Endothelial cell of umbilical vein (primary cell): ENCODE results near the gene MACROD2. TPM values are rescaled to one million over a fixed set of nuclear protein-coding genes. Genes with fewer than 3 reads are reported as not detected.

Source experiments
- BruUV-seq: library from RNA; stranded (reverse); fragments of 400-500 nt; replicated peaks from 2 replicates; lab custom pipeline; 2021; lab: Mats Ljungman, UMichigan
- CTCF ChIA-PET: fragments of 300-600, 350-600 bp; sonication (Branson Sonifier 250); formaldehyde crosslinking; loops from one replicate; lab custom pipeline; 2021; ENCODE audit warnings: antibody characterized with exemption, inconsistent platforms; lab: Charles Lee
- POLR2A ChIA-PET: fragments of 300-600, 350-600 bp; sonication (Branson Sonifier 250); formaldehyde crosslinking; loops from one replicate; lab custom pipeline; 2021; ENCODE audit warnings: antibody characterized with exemption, inconsistent platforms; lab: Charles Lee
- DNase-seq: peaks from one replicate; pipeline ENCODE4 v3.0.0-alpha.2; 2011; ENCODE audit warnings: low read depth, low spot score
- FAIRE-seq: peaks from 2 replicates; lab custom pipeline; 2011; peaks lifted over from hg19 to GRCh38; lab: Jason Lieb, UNC
- H2AFZ ChIP-seq: 2 replicates; pipeline ENCODE4 v1.6.0; 2012; ENCODE audit warnings: low read depth, low read length, control low read depth, inconsistent platforms
- H3K27ac ChIP-seq: 2 replicates; pipeline ENCODE4 v1.5.1; 2011; ENCODE audit warnings: low read depth, mild to moderate bottlenecking, control low read depth, low read length, moderate library complexity; ENCODE audit not compliant: insufficient read depth
- H3K27me3 ChIP-seq, 2 experiments: 2 replicates each; pipeline versions ENCODE4 v1.6.0 to v1.6.1; 2011; ENCODE audit warnings: low read length in 2 of 2, mixed read lengths in 1 of 2; ENCODE audit not compliant: control insufficient read depth in 2 of 2, insufficient read depth in 2 of 2
- H3K36me3 ChIP-seq, 2 experiments: 2 replicates in 1 of 2; 3 replicates in 1 of 2; pipeline ENCODE4 v1.5.1; 2011; ENCODE audit warnings: low read length in 2 of 2, mild to moderate bottlenecking in 1 of 2, moderate library complexity in 1 of 2; ENCODE audit not compliant: control insufficient read depth in 2 of 2, insufficient read depth in 2 of 2; ENCODE audit errors: extremely low read depth in 1 of 2
- H3K4me1 ChIP-seq: 3 replicates; pipeline ENCODE4 v1.5.1; 2011; ENCODE audit warnings: mild to moderate bottlenecking, low read length; ENCODE audit not compliant: control insufficient read depth, insufficient read depth; ENCODE audit errors: extremely low read depth
- H3K4me2 ChIP-seq: 2 replicates; pipeline ENCODE4 v1.6.1; 2011; ENCODE audit warnings: low read length, control low read depth, mixed read lengths; ENCODE audit not compliant: insufficient read depth
- H3K4me3 ChIP-seq, 3 experiments: fragments of 200-600 bp in 1 of 3; sonication (generic), shearing (Covaris generic) in 1 of 3; replicated peaks in 1 of 3; 2 replicates each; pipeline ENCODE4 v1.5.1; 2011 to 2016; ENCODE audit warnings: control low read depth in 3 of 3, low read length in 3 of 3, mild to moderate bottlenecking in 2 of 3, inconsistent platforms in 1 of 3, low read depth in 1 of 3, moderate library complexity in 1 of 3; ENCODE audit not compliant: insufficient read depth in 1 of 3
- H3K79me2 ChIP-seq: 2 replicates; pipeline ENCODE4 v1.6.0; 2012; ENCODE audit warnings: low read length, inconsistent platforms; ENCODE audit not compliant: control insufficient read depth, insufficient read depth
- H3K9ac ChIP-seq: replicated peaks from 2 replicates; pipeline ENCODE3; 2011; ENCODE audit warnings: low read length, control low read depth; ENCODE audit not compliant: insufficient read depth; ENCODE audit errors: extremely low read depth
- H3K9me1 ChIP-seq: replicated peaks from 3 replicates; pipeline ENCODE4 v1.6.0; 2011; ENCODE audit warnings: mild to moderate bottlenecking, low read length; ENCODE audit not compliant: control insufficient read depth, insufficient read depth; ENCODE audit errors: extremely low read depth
- H3K9me3 ChIP-seq: replicated peaks from 2 replicates; pipeline ENCODE4 v1.5.1; 2012; ENCODE audit warnings: low read length, inconsistent platforms; ENCODE audit not compliant: control insufficient read depth, insufficient read depth
- H4K20me1 ChIP-seq: replicated peaks from 2 replicates; pipeline ENCODE3; 2011; ENCODE audit warnings: mild to moderate bottlenecking, low read length; ENCODE audit not compliant: control insufficient read depth, insufficient read depth; ENCODE audit errors: extremely low read depth
- CTCF ChIP-seq, 2 donors: IDR thresholded peaks; 1 replicate in 1 of 2; 2 replicates in 1 of 2; pipeline ENCODE4 v1.5.1; 2011; ENCODE audit warnings: low read length in 2 of 2, mild to moderate bottlenecking in 2 of 2, moderate library complexity in 2 of 2, control low read depth in 1 of 2, inconsistent platforms in 1 of 2, low read depth in 1 of 2; ENCODE audit not compliant: insufficient read depth in 1 of 2; ENCODE audit errors: extremely low read depth in 1 of 2
- EZH2 ChIP-seq: IDR thresholded peaks from 2 replicates; pipeline ENCODE4 v1.6.1; 2012; ENCODE audit warnings: borderline replicate concordance, low read depth, mild to moderate bottlenecking, moderate library complexity, low read length, inconsistent platforms; ENCODE audit not compliant: severe bottlenecking
- FOS ChIP-seq: IDR thresholded peaks from 2 replicates; pipeline ENCODE4 v1.6.1; 2011; ENCODE audit warnings: mild to moderate bottlenecking, low read length, moderate library complexity, borderline replicate concordance; ENCODE audit not compliant: insufficient read depth
- GATA2 ChIP-seq: IDR thresholded peaks from 2 replicates; pipeline ENCODE4 v1.7.0; 2011; ENCODE audit warnings: low read depth, mild to moderate bottlenecking, moderate library complexity, mixed read lengths, low read length; ENCODE audit not compliant: insufficient read length, insufficient read depth
- JUN ChIP-seq: IDR thresholded peaks from 2 replicates; pipeline ENCODE4 v1.6.1; 2011; ENCODE audit warnings: borderline replicate concordance, low read depth; ENCODE audit not compliant: insufficient read length, insufficient read depth
- MAX ChIP-seq: IDR thresholded peaks from 2 replicates; pipeline ENCODE4 v1.6.1; 2011; ENCODE audit not compliant: insufficient read depth, insufficient read length
- MYC ChIP-seq: IDR thresholded peaks from one replicate; pipeline ENCODE4 v1.6.1; 2011; ENCODE audit warnings: mild to moderate bottlenecking, low read depth, low read length
- POLR2A ChIP-seq: IDR thresholded peaks from 2 replicates; pipeline ENCODE4 v1.6.1; 2012; ENCODE audit warnings: low read depth, mild to moderate bottlenecking, control low read depth, low read length
- dilution Hi-C: fragments of 300-500 bp; cut with MboI; formaldehyde crosslinking; loops from one replicate; pipeline ENCODE4 v1.15.0; 2019; ENCODE audit warnings: low sequenced_read_pairs; ENCODE audit not compliant: extremely low pct_ligation_motif_present
- intact Hi-C: fragments of 100-400 bp; cut with micrococcal nuclease; formaldehyde crosslinking; loops from one replicate; pipeline ENCODE4 v1.10.0; 2022
- polyA plus RNA-seq, 4 experiments: library from polyadenylated mRNA; depleted of rRNA in 3 of 4; stranded (reverse) in 3 of 4; unstranded in 1 of 4; fragments of >200 nt; gene quantifications; 2 replicates each; pipeline versions ENCODE4 v1.2.1 to v1.2.3, GENCODE V29; 2011 to 2012; ENCODE audit warnings: missing spikeins in 1 of 4
- total RNA-seq: library from RNA; stranded (reverse); gene quantifications from 2 replicates; pipeline ENCODE4 v1.2.3, GENCODE V29; 2021

MACROD2 gene
- total and polyA plus RNA-seq, 2 donors (not counting 3 experiments of a cell fraction or from before 2014, with no cell fraction given): 0.11 to 0.73 TPM

- H3K9ac ChIP-seq: no peak overlapping the region
- POLR2A ChIA-PET: no interaction called here
- CTCF ChIA-PET: no interaction called here
- no peak overlapping the region for H3K4me3 ChIP-seq
- H3K27me3 ChIP-seq: no peaks in the 10 kb centered on the region
- no peak overlapping the region for H3K27ac ChIP-seq
- no peak overlapping the region for H3K4me2 ChIP-seq
- intact Hi-C loops (no loop called here), dilution Hi-C loops (no loop called here)
- H3K36me3 ChIP-seq: no peaks in the 10 kb centered on the region
- TF ChIP-seq GATA2 (no peak), JUN (no peak), CTCF (IDR thresholded peaks at IDR 0.05; ENCODE audit: extremely low read depth in 1 of 2, insufficient read depth in 1 of 2, low read depth in 1 of 2, low read length in 2 of 2) (no peak), POLR2A (no peak), FOS (no peak), MAX (no peak), MYC (no peak), EZH2 (no peak)
- H2AFZ ChIP-seq: no peak overlapping the region
- no peaks in the 10 kb centered on the region for H4K20me1 ChIP-seq
- FAIRE-seq (no peak), DNase-seq (no peak)
- no peaks in the 10 kb centered on the region for H3K9me3 ChIP-seq
- BruUV-seq: no TSS peak
- no peaks in the 10 kb centered on the region for H3K4me1 ChIP-seq
- H3K79me2 ChIP-seq: no peaks in the 10 kb centered on the region
- no peaks in the 10 kb centered on the region for H3K9me1 ChIP-seq
These were observed 1322.4 kb downstream of the MACROD2 start for GRCh38 chr20:15317546-15318232.
